T-helper 1 cell treated with Interleukin-12 subunit alpha and Interleukin-12 subunit beta and Interleukin-4 antibody, amounts not matched to agents 30 ng/mL and 1 ng/mL, for 36 hours (primary cell): ENCODE results near the gene CYTH4. TPM values are rescaled to one million over a fixed set of nuclear protein-coding genes. Genes with fewer than 3 reads are reported as not detected.
"Not testable (repeated sequence)": the region's sequence is repeated elsewhere in the genome, so short reads cannot be mapped to it uniquely, and the experiment has no call there.

Source experiments
- intact Hi-C: fragments of 100-400 bp; cut with micrococcal nuclease; formaldehyde crosslinking; loops from one replicate; pipeline ENCODE4 v1.15.1; 2024
- total RNA-seq: library from RNA; stranded (reverse); gene quantifications from 2 replicates; pipeline ENCODE4 v1.2.3, GENCODE V29; 2022

The CYTH4 gene
- total RNA-seq, 1 donor from 2014 or later: 148 TPM

DNA sequence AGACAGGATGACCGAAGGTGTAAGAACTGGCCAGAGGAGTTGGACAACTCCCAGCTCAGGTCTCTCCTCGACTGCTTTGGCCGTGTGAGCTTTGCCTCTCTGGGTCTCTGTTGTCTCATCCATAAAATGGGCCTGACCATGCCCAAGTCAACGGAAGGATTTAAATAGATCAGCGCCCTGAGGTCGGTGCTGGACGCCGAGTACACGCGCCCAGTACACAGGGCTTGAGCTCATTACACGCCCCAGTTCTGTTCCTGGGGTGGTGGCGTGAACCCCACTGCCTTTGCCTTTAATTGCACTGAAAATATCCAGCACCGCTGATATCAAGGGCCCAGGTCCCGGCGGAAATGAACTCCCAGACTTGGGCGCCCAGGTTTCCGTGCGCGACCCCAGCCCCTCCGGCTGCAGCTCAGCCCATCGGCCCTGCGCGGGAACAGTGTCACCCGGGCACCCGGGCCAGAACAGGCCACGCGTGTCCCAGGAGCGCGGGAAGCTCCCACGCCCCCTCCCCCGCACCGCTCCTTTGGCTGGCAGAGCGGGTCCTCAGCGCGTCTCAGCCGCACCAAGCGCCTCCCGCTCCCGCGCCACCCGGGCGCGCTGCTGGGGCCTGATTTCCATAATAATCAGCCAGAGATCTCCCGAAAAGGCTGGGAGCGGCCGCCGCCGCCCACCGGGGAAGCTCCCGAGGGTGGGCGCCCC is 42.2 kb downstream of the CYTH4 start:
- intact Hi-C loops: no loop called here

DNA sequence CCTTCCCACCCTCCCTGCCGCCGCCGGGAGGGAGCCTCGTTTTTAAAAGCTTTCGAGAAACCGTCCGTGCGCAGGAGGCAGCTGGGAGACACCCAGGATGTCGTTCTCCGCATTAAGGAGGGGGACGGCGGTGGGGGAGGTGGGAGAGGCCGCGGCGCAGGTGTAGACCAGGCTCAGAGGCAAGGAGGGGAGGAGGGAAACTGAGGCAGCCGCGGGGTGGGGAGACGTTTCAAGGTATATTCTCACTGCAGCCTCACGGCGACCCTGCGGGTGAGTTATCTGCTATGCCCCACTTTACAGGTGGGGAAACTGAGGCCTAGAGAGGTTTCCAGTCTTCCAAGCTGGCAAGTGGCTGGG is 42.7 kb downstream of the CYTH4 start:
- intact Hi-C loops: no loop called here

DNA sequence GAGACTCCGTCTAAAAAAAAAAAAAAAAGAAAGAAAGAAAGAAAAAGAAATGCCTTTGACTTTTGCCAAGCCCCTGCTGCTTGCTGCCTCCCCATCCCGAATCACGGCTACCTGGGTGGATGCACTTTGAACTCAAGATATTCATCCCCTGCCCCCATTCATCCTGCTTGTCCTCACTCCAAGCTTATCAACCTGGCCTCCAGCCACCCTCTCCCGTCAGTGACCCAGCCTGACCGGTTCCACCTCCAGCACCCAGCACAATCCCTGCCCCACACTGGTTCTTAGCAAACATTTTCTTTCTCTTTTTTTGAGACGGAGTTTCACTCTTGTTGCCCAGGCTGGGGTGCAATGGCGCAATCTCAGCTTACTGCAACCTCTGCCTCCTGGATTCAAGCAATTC is 44.4 kb downstream of the CYTH4 start:
- intact Hi-C loops: no loop called here

- intact Hi-C loops: no loop called here
Measured at GRCh38 chr22:37328017-37328416, 45.7 kb downstream of the CYTH4 start.

DNA sequence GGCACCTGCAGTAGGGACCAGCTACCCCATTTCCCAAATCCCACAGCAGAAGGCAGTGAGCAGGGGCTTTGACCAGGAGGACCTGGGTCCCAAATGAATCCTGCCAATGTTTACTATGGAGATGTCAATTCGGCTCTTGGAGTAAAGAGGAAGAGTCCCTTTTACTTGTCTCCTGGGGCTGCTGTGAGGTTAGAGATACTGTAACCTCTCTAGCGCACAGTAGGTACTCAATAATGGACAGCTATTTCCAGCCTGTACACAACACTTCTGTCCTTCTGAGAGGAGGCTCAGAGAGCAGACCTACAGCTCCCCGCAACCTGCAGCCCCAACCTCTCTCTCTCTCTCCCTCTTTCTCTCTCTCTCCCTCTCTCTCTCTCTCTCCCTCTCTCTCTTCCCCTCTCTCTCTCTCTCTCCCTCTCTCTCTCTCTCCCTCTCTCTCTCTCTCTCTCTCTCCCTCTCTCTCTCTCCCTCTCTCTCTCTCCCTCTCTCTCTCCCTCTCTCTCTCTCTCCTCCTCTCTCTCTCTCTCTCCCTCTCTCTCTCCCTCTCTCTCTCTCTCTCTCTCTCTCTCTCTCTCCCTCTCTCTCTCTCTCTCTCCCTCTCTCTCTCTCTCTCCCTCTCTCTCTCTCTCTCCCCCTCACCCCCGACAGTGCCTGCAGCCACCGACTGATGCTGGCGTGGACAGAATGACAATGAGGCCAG is 46.4 kb downstream of the CYTH4 start:
- intact Hi-C loops: not testable (repeated sequence)

DNA sequence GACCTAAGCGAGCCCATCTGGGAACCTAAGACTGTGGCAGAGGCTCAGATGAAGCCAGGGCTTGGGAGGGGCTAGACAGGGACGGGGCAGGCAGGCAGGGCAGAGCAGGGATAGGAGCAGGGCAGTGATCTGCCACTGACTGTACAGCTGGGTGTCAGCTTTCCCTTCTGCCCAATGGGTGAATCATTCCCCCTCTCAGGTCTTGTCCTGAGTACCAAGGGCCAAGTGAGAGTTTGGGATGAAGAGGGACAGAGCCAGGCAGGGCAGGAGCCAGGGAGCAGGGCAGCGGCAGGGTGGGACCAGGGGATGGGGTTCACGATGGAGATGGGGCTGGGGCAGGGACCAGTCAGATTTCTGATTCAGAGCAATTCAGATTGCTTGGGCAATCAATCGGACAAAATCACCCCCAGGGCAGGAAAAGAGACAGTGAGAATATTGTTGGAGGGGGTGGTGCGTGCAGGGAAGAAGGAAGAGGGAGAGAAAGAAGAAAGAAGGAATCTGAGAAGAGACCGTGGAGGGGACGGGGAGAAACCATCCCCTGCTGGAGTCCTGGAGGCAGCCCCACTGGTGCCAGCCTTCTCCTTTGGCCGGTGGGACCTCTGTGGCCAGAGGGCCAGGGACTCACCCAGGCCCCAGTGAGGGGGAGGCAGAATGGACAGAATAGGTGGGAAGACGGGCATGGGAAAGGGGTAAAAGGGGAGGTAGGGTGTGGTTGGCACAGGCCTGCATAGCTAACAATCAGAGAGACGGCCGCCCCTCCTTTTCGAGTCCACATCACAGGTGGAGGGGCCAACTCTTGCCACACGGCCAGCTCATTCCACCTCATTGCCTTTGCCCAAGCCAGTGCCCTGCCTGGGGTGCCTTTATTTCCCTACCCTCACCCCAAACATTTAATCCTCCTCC is 47.2 kb downstream of the CYTH4 start:
- intact Hi-C loops: no loop called here

DNA sequence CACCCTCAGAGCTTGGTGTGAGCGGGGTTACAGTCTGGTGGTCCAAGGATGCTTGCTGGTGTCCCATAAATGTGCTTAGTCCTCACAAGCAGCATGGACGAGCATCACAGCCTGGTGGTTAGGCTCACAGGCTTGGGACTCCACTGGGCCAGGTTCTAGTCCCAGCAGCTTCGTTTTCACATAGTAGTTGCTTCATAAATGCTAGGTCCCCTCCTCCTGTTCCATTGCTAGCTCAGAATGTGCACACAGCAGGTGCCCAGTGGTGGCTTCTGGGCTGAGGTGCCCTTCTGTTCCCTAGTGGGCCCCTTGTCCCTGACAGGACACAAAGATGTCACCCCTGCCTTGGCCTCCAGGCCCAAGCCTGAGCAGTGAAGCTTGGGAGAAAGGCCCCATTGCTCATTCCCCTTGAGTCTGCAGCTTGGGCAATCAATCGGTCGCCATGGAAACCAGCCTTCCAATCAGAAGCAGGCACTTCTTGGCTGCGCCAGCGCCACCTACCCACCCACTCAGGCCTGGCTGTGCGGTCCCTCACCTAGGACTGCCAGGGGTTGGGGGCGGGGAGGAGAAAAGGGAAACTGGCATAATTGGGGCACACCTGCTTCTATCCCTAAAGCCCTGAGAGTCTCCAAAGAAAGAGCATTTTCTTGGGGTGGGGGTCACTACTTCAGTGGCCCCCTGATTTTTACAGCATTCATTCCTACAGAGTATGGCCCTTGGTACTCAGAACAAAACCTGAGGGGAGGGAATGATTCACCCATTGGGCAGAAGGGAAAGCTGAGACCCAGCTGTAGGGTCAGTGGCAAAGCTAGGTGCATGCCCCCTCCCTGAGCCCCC is 48.1 kb downstream of the CYTH4 start:
- intact Hi-C loops: no loop called here

DNA sequence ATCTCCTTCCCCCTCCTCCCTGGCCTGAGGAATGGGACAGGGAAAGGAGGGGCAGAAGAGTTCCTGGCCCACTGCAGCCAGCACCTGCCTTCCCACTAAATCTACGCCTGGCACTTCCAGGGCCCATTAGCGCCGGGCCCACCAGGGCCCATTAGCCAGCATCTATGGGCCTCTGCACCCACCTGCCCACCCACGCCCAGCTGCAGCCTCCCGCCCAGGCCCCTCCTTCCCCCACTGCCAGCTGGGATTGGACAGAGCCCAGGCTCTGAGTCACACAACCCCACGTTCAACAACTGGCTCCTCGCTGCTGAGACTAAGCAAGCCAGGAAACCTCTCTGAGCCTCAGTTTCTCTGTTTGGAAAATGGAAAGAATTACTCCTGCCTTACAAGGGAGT is 48.7 kb downstream of the CYTH4 start:
- intact Hi-C loops: no loop called here

DNA sequence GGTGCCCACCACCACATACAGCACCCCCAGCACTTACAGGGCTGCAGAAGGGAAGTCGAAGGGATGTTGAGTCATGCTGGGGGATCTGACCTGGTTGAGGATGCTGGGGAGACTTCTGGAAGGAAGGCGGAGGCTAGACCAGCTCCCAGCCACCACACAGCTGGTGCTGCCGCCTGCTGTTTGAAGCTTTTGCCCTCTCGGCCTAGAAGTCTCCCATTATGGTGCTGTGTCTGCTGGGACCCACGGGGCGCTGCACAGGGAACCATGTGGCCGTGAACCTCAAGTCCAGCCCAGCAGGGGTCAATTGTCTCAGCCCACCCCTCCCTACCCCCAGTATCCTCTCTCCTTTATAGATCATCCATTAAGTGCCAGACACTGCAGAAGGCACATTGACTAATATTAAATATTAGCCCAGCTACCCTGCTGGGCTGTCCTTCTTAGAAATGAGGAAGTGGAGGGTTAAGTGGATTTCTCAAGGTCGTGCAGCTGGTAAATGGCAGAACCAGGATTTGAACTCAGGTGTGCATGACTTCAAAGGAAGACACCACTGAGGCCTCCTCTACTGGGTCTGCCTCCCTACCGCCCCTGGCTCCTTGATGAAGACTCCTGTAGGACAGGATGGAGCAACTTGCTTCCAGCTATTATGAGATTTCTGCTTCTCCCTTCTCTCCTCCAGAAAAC is 49.7 kb downstream of the CYTH4 start:
- intact Hi-C loops: no loop called here

GRCh38 chr22:37333724-37334460 is 51.6 kb downstream of the CYTH4 start:
- intact Hi-C loops: no loop called here

DNA sequence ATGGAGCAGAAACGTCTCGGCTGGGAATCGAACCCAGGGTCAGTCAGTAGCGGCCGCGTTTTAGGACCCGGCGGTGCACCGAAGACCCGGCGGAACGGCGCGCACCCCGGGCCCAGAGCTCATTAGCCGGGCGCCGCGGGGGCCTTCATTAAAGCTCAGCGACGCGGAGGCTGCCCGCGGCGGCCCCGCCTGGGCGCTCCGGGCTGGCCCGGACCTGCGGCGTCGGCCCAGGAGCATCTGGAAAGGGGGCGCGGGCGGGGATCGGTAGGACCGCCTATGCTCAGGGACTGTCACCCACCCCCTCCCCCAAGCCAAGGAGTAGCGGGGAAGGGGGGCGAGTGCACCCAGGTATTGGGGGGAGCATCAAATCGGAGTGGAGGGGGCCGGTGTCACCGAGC is 52.2 kb downstream of the CYTH4 start:
- intact Hi-C loops: no loop called here

DNA sequence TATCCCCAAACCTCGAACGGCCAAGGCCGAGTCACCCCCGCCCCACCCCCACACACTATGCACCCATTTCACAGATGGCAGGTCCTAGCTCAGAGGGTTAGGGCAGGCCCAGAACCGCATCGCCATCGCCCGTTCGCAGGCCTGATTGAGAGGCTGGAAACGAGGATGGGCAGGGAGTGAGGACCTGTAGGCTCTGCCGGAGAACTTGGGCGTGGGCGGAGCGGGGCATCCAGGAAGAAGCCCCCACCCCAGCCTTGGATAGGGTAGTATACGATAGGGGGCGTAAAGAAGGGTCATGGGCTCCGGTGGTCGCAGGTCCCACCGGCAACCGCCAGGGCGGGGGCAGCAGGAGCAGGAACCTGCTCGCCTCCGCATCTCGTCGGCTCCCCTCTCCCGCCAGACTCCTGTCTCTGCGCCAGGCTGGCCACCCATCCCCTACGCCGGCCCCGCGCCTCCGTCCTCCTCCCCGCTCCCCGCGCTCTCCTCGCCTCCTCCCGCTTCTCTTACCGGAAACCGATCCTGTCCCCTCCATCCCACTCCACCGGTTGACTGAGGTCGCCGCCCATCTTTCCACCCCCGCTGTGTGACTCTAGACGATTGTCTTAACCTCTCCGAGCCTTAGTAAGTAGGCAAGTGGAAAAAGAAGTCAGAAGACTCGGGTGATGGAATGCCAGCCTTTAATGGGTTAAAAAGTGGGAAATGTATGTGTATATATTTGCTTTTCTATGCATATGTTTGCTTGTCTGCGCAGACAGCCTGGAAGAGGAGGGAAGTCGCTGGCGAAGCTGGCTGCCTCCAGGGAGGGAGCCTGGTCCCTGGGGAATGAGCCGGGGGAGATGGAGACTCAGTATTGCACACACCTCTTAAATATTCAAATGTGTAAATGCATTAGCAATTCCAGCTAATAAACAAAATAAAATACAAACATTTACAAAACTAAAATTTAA is 52.8 kb downstream of the CYTH4 start:
- intact Hi-C loops: no loop called here

- intact Hi-C loops: no loop called here
Measured at GRCh38 chr22:37335806-37336199, 53.5 kb downstream of the CYTH4 start.

DNA sequence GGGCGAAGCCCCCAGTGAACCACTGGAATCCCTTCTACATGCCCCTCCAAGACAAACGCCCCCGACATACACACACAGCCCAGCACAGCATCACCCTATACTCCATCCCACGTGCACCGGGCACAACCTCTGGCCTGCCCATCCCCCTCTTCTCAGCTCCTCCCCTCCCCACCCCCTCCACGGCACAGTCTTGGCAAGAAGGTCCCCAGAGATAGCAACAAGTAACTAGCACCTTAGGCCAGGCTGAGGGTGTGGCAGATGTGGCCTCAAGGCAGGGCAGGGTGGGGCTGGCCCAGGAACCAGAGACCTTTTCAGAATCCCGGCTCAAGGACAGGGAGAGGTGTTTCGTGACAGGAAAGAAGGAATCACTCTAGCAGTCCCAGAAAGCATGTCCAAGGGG is 54.3 kb downstream of the CYTH4 start:
- intact Hi-C loops: no loop called here

DNA sequence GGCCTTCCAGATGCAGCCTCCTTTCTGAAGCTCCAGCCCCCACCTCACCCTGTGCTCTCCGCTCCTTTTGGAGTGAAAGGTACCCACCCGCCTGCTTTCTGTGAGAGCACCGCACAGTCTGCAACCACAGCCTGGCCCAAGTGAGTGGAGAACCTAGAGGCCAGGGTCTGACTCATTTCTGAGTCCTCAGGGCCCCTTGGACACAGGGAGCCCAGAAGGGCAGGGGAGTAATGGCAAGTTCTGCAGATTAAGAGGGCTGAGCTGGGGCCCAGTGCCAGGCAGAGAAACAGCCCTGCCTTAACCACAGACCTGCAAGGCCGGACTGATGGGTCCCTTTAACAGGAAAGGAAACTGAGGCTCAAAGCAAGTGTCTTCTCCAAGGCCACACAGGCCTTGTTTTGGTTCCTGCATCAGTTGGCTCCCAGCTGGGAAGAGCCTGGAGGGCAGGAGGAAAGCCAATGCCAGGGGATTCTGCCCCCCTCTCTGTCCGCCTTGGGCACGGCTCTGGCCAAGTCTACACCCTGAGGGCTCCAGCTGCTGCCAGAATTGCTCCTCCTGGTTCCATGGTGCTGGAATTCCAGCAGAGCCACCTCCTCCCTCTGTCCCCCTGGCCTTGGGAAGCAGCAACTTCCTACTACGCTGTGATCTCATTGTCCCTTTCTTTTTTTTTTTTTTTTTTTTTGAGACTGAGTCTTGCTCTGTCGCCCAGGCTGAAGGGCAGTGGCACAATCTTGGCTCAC is 55.1 kb downstream of the CYTH4 start:
- intact Hi-C loops: no loop called here

DNA sequence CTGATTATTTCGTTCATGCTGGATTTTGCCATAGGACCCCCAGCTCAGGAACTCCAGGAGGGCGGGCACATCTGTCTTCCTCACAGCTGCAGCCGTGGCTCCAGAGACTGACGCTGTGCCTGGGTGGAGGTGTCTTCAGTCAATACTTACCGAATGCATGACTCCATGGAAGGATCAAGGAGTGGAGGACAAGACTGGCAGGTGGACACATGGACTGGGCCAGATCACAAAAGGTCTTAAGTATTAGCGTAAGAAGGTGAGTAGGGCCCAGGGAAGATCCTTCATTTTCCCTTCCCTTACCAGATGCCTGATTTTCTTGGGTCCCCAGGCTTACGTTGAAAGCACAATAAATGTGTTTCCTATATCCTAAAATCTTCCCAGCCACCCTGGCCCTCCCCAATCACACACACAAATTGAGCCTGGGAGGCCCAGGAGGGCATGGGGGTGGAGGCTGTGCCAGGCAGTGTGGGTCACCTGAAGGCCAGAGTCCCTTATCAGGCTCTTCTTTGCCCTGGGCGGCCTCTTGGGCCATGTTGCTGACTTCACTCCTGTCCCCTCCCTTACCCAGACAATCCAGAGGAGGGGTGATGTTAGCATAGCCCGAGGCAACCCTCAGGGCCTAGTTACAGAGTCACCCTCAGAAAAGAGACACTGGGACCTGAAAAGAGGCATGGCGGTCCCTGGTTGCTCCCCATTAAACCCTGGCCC is 56.4 kb downstream of the CYTH4 start:
- intact Hi-C loops: no loop called here
